ENCODE data around the gene DUS1L.

Gene DUS1L

DNA sequence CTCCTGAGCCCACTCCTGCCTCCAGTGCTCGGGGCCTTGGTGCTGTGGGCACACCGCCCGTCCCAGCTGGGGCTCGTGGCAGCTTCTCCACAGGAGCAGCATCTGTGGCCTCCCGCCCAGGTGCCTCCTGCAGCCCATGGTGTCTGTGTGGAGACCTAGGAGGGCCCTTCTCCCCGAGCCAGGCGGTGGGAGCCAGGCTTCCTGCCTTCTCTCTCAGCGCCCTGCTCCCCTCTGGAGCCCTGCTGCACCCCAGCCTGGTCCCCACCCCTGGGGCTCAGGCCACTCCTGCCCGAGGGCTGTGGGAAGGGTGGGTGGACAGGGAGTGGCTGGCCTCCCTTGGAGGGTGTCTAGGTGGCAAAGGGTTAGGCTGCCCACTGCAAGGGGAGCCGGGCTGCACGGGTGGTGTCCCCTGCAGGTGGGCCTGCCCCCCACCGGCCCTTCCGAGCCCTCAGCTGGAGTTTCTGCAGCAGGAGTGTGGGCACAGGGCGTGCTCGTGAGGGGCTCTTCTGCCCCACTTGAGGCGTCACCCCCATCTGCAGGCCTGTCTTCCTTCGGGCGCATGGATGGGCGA, 53.9 kb downstream of the DUS1L start:
- DNase-seq = no peak

DNA sequence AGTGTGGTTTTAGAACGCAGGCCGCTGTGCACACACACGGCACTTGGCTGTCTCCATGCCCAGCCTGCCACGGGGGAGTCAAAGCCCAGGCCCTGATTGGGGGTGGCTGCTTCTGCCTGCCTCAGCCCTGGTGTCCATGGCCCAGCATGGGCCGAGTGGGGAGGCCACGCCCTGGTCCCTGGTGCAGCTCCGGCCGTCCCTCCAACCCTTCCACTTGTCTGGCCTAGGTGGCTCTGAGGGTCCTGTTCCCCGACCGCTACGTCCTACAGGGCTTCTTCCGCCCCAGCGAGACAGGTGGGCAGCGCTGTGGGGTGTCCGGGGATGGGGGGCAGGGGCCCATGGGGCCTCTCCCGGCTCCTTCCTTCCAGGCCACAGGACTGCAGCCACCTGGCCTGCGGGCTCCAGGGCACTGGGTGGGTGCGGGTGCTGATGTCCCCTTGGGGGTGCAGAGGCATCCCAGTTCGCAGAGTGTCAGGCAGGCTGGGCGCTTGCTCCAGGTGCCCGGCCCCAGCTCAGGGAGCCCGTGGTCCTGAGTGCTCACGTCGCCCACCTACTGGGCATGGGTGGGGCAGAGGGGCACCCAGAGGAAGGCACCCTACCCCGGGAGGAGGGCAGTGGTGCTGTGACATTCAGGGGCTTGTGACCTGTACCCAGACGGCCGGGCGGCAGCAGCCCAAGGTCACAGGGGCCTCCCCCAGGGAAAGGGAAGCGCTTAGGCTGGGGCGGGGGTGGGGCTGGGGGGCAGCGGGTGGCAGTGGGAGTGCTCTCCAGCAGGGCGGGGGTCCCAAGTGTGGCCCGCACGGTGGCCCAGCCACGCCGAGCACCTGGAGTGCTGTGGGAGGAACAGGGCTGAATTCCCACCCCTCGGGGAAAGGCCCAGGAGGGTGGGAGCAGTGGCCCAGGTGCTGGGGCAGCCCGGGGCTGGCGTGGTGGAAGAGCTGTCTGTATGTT, 54.8 kb downstream of the DUS1L start:
- DNase-seq = no peak

- DNase-seq = no peak
Measured at GRCh38 chr17:82009413-82009812, 56.2 kb downstream of the DUS1L start.

GRCh38 chr17:82008941-82009405, 56.6 kb downstream of the DUS1L start:
- no peak for DNase-seq

DNA sequence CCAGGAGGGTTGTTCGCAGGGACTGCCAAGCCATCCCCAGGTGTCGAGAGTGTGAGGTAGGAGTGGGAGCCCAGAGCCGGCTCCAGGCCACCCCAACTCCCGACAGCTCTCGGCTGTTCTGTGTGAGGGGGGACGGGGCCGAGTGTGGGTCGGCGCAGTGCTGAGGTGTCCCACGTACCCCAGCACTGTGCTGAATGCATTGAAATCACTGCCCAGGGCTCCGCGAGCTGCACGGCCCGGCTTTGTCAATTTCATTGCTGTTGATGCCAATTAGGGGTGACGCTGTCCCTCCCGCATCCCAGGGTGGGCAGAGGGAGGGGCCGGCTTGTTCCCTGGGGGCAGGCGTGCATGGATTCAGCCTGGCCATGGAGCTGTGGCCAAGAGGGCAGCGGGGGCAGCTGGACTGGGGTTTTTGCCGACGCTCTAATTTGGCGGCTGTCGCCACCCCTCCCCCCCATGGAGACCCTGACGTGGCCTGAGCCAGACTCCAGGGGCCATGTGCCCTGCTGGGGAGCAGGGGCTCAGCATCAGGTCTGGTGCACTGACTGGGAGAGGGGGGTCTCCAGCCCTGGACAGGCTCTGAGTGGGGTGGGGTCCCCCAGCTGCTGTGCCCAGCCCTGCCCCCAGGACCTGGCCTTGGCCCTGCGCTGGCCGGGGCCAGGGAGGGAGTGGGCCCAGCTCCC, 57.2 kb downstream of the DUS1L start:
- DNase-seq = no peak
